ENCODE data around the gene RCSD1.

DNA sequence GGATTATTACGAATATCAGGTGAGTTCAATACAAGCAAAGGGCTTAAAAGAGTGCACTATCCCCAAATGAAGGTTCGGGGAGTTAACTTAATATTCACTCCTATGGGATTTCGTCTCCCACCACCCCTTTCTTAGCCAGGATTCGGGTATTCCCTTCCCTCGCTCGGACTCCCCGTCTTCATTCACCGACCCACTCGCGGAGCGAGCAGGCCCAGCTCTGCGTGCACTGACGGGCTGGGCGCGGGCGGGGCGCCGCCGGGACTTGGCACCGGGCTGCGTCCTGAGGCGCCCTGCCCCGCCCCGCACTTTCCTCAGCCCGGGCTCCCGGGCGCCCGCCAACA, 84.0 kb downstream of the RCSD1 start:
- TF ChIP-seq, protein P1, sequence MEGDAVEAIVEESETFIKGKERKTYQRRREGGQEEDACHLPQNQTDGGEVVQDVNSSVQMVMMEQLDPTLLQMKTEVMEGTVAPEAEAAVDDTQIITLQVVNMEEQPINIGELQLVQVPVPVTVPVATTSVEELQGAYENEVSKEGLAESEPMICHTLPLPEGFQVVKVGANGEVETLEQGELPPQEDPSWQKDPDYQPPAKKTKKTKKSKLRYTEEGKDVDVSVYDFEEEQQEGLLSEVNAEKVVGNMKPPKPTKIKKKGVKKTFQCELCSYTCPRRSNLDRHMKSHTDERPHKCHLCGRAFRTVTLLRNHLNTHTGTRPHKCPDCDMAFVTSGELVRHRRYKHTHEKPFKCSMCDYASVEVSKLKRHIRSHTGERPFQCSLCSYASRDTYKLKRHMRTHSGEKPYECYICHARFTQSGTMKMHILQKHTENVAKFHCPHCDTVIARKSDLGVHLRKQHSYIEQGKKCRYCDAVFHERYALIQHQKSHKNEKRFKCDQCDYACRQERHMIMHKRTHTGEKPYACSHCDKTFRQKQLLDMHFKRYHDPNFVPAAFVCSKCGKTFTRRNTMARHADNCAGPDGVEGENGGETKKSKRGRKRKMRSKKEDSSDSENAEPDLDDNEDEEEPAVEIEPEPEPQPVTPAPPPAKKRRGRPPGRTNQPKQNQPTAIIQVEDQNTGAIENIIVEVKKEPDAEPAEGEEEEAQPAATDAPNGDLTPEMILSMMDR (IDR thresholded peaks at IDR 0.05; ENCODE audit: borderline replicate concordance, extremely low read depth, low read length, poor library complexity, severe bottlenecking): no peak
- no peak for TF ChIP-seq EZH2 (IDR thresholded peaks at IDR 0.05; ENCODE audit: borderline replicate concordance, low read depth, low read length, severe bottlenecking)
